GM12874 (cell line): ENCODE data around the gene MPZL2.

Experiments
- TF ChIP-seq, protein P1 (sequence below): IDR thresholded peaks from 2 replicates; pipeline ENCODE4 v1.5.1; 2011; ENCODE audit warnings: low read depth, mild to moderate bottlenecking, control low read depth, low read length, moderate library complexity; ENCODE audit not compliant: insufficient read depth

MPZL2 gene

DNA sequence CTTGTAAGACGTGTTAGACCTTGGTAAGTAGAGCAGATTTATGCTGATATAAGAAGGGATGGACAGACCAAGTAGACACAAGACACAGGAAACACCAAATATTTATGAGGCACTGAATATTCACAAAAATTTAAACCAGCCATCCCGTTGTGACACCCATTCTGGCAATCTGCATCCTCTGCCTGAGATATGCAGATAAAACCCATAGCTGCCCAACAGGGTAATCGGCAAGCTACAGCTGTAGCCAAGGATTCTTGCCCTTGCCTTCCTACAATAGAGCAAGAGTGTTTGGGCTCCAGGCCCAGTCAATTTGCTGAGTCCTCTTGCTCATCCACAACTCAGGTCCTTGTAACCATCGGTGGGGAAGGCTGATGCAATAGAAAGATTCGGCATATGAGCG, 18.5 kb upstream of the MPZL2 start:
- TF ChIP-seq, protein P1, sequence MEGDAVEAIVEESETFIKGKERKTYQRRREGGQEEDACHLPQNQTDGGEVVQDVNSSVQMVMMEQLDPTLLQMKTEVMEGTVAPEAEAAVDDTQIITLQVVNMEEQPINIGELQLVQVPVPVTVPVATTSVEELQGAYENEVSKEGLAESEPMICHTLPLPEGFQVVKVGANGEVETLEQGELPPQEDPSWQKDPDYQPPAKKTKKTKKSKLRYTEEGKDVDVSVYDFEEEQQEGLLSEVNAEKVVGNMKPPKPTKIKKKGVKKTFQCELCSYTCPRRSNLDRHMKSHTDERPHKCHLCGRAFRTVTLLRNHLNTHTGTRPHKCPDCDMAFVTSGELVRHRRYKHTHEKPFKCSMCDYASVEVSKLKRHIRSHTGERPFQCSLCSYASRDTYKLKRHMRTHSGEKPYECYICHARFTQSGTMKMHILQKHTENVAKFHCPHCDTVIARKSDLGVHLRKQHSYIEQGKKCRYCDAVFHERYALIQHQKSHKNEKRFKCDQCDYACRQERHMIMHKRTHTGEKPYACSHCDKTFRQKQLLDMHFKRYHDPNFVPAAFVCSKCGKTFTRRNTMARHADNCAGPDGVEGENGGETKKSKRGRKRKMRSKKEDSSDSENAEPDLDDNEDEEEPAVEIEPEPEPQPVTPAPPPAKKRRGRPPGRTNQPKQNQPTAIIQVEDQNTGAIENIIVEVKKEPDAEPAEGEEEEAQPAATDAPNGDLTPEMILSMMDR = no peak

DNA sequence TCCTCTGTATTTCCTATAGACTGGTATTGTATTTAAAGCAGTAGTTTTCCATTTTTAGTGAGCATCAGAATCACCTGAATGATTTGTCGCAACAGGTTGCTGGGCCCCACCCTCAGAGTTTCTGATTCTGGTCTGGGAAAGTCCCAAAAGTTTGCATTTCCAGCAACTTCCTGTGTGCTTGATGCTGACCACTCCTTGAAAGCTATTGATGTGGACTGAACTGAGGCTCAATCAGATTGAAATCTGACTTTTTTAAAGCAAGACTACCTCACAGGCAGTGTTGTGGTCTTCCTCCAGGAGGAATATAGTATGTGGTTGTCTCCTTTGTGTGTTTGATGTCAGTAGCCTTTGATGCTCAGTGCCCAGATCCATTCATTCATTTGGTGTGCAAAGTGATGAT, 17.2 kb upstream of the MPZL2 start:
- TF ChIP-seq, protein P1 = no peak

DNA sequence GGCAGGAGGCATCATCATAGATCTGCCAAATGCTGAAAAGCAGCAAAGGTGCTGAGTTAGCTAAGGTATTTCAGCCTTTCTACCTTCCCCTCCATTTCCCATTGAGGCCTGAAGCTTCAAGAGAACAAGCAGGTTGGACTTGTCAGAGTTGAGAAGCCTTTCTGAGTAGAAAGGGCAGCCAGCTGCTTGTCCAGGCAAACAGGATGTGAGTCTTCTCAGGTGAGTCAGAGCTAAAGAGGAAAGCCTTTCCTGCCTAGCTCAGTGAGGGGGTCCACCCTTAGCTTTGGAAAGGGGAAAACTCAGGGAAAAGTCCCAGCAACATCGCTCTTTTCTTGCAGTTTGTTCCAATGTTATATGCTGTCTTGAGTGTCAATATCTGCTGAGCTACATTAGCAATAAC, 13.2 kb upstream of the MPZL2 start:
- TF ChIP-seq, protein P1 = no peak

DNA sequence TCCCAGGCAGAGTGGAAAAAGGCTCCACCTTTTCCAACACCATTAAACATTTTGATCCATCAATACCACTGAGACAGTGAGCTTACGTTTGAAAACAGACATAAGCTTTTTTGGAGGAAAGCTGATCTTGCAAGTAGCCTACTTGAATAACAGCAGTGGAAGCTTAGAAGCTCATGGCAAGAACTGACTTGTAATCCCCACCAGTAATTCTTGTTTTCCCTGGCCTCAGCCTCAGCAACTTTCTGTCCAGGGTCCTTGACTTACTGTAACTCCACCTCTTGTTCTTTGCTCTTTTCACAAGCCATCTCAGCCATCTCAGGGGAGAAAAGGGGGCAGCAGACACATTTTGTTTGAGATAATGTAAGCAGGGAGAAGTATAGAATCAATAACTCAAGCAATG, 12.3 kb upstream of the MPZL2 start:
- TF ChIP-seq, protein P1 = no peak

DNA sequence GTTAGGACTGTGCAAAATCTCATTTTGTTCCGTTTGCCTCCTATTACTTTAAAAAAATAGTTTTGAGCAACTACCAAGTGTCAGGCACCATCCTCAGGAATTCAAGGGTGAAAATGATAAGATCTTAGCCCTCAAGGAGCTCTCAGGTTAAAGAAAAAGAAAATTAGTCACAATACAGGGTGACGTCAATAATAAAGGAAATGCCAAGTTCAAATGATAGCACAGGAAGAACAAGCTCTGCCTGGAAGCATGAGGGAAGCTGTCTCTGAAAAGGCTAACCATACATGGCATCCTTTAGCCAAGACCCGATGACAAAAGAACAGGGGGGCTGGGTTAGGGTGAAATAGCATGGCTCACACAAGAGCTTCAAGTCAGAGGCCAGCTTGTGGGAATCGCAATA, 11.1 kb upstream of the MPZL2 start:
- TF ChIP-seq, protein P1 = no peak

DNA sequence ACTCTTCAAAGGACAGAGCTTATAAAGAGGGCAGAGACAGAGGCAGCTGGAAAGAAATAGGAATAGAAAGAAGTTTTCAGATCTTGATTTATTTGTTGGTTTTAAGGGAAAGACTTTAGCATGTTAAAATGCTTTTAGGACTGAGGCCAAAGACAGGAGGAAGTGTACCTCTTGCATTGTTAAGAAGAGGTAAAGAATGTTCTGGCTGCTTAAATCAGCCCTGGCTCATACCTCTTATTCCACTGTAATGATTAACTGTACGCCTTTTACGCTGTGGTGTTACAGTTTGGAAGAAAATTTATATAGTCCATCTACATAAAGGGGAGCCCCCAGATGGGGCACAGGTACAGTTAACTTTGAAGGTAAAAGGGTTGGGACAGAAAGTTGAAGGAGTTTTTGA, 10.1 kb upstream of the MPZL2 start:
- TF ChIP-seq, protein P1 = no peak

DNA sequence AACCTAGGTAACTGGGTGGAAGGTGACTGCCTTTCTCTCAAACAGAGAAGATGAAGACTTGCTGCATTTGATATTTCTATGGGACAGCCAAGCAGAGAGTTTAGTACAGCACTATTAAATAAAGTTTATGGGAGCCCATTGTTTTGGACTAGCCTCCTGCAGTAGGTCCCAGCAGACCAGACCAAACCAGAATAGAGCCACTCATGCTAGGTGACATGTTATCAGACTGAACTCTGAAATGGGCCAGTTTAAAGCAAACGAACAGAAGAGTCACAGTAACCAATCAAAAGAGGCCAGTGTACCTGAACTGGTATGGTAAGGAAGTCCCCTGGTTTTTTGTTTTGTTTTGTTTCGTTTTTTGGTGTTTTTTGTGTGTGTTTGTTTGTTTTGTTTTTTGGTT, 7.9 kb upstream of the MPZL2 start:
- TF ChIP-seq, protein P1 = no peak

DNA sequence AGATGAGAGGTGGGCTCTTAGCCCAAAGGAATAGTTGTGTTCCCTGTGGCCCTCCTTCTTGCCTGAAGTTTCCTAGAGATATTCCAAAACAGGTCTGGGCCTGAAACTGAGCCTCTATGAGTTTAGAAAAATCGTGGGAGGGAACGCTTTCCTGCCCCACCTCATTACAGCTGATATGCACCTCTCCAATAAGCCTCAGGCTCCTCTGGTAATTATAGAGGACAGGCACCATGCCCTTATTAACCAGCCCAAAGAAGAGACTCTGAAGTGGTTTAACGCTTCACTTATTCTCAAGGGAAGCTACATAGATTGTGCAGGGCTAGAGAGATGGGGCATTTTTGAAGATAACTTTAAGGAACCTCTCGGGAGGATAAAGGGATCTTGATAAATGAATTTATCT, 3.4 kb upstream of the MPZL2 start:
- TF ChIP-seq, protein P1 = no peak
